Measurements from ENCODE around the gene PTPRG.

Gene PTPRG

GRCh38 chr3:61853912-61854311, 292.5 kb downstream of the PTPRG start:
- no peak overlapping the region for H3K4me3 ChIP-seq (ENCODE audit: low read depth, low read length)

GRCh38 chr3:61855211-61855610, 293.8 kb downstream of the PTPRG start:
- TF ChIP-seq CTCF (IDR thresholded peaks at IDR 0.05; ENCODE audit: low read depth, low read length, missing control alignments): no peak
- DNase-seq (ENCODE audit: low read depth): no peak

More at GRCh38 chr3:61853912-61854311, 292.5 kb downstream of the PTPRG start:
- TF ChIP-seq CTCF (IDR thresholded peaks at IDR 0.05; ENCODE audit: low read depth, low read length, missing control alignments): no peak
- no peak for DNase-seq (ENCODE audit: low read depth)
- in situ Hi-C loops (cut with HindIII; ENCODE audit: low sequenced_read_pairs): no loop called here

GRCh38 chr3:61857297-61857696, 295.9 kb downstream of the PTPRG start:
- in situ Hi-C loops (cut with HindIII; ENCODE audit: low sequenced_read_pairs): loop anchor here (5.0 kb wide), 1 partner anchor 325 kb away; no protein-coding TSS in a partner anchor
- TF ChIP-seq CTCF (IDR thresholded peaks at IDR 0.05; ENCODE audit: low read depth, low read length, missing control alignments): no peak
- no peak overlapping the region for H3K4me3 ChIP-seq (ENCODE audit: low read depth, low read length)
- no peak for DNase-seq (ENCODE audit: low read depth)

More at GRCh38 chr3:61855211-61855610, 293.8 kb downstream of the PTPRG start:
- in situ Hi-C loops (cut with HindIII; ENCODE audit: low sequenced_read_pairs): loop anchor here (5.0 kb wide), 1 partner anchor 327 kb away; no protein-coding TSS in a partner anchor
- H3K4me3 ChIP-seq (ENCODE audit: low read depth, low read length): no peak overlapping the region

GRCh38 chr3:61858054-61858453, 296.7 kb downstream of the PTPRG start:
- in situ Hi-C loops (cut with HindIII; ENCODE audit: low sequenced_read_pairs): loop anchor here (5.0 kb wide), 1 partner anchor 324 kb away; no protein-coding TSS in a partner anchor
- TF ChIP-seq CTCF (IDR thresholded peaks at IDR 0.05; ENCODE audit: low read depth, low read length, missing control alignments): peak; percentile 38
- no peak for DNase-seq (ENCODE audit: low read depth)
- H3K4me3 ChIP-seq (ENCODE audit: low read depth, low read length): no peak overlapping the region

GRCh38 chr3:61861410-61861809, 300.0 kb downstream of the PTPRG start:
- H3K4me3 ChIP-seq (ENCODE audit: low read depth, low read length): no peak overlapping the region
- no peak for DNase-seq (ENCODE audit: low read depth)
- in situ Hi-C loops (cut with HindIII; ENCODE audit: low sequenced_read_pairs): no loop called here
- no peak for TF ChIP-seq CTCF (IDR thresholded peaks at IDR 0.05; ENCODE audit: low read depth, low read length, missing control alignments)

GRCh38 chr3:61862614-61863289, 301.4 kb downstream of the PTPRG start:
- no peak for TF ChIP-seq CTCF (IDR thresholded peaks at IDR 0.05; ENCODE audit: low read depth, low read length, missing control alignments)
- in situ Hi-C loops (cut with HindIII; ENCODE audit: low sequenced_read_pairs): no loop called here
- DNase-seq (ENCODE audit: low read depth): no peak
- no peak overlapping the region for H3K4me3 ChIP-seq (ENCODE audit: low read depth, low read length)

All from astrocyte of the cerebellum (primary cell).